OCI-LY1 (cell line): ENCODE results near the gene OR2T8.

Experiments used
- H2AFZ ChIP-seq: fragments of 200-600 bp; sonication (generic), shearing (Covaris generic); 2 replicates; pipeline ENCODE4 v1.6.0; 2014; ENCODE audit warnings: antibody characterized with exemption, mild to moderate bottlenecking, low read length
- H3F3A ChIP-seq: fragments of 200-600 bp; sonication (generic), shearing (Covaris generic); 2 replicates; pipeline ENCODE4 v1.6.0; 2014; ENCODE audit warnings: mild to moderate bottlenecking, antibody characterized with exemption, low read length, moderate library complexity; ENCODE audit not compliant: insufficient read depth
- H3K27ac ChIP-seq: fragments of 200-600 bp; sonication (generic); 2 replicates; pipeline ENCODE4 v1.5.1; 2014; ENCODE audit warnings: low read length, mixed run types, mild to moderate bottlenecking, low read depth; ENCODE audit not compliant: poor library complexity, severe bottlenecking
- H3K27me3 ChIP-seq: fragments of 200-600 bp; sonication (generic); 2 replicates; pipeline ENCODE4 v1.6.0; 2014; ENCODE audit warnings: antibody characterized with exemption, mild to moderate bottlenecking, low read length, moderate library complexity; ENCODE audit not compliant: insufficient read depth
- H3K36me3 ChIP-seq: fragments of 200-600 bp; sonication (generic); 2 replicates; pipeline ENCODE4 v1.6.1; 2014; ENCODE audit warnings: mild to moderate bottlenecking, antibody characterized with exemption, low read length, moderate library complexity, mixed read lengths; ENCODE audit not compliant: insufficient read depth
- H3K4me1 ChIP-seq: fragments of 200-600 bp; sonication (generic); 2 replicates; pipeline ENCODE4 v1.5.1; 2014; ENCODE audit warnings: mild to moderate bottlenecking, low read length, moderate library complexity; ENCODE audit not compliant: insufficient read depth, severe bottlenecking
- H3K4me2 ChIP-seq: fragments of 200-600 bp; sonication (generic), shearing (Covaris generic); 2 replicates; pipeline ENCODE4 v1.6.1; 2014; ENCODE audit warnings: low read length
- H3K4me3 ChIP-seq: fragments of 200-600 bp; sonication (generic); 2 replicates; pipeline ENCODE4 v1.5.1; 2014; ENCODE audit warnings: low read length, low read depth, mild to moderate bottlenecking, mixed read lengths; ENCODE audit not compliant: poor library complexity, severe bottlenecking
- H3K79me2 ChIP-seq: fragments of 200-600 bp; shearing (Covaris generic); 2 replicates; pipeline ENCODE4 v1.6.1; 2016; ENCODE audit warnings: mixed run types, low read length, mixed read lengths; ENCODE audit not compliant: insufficient read depth
- H3K9ac ChIP-seq: fragments of 200-600 bp; sonication (generic), shearing (Covaris generic); 2 replicates; pipeline ENCODE4 v1.6.1; 2014; ENCODE audit warnings: mild to moderate bottlenecking, low read length, mixed read lengths
- H3K9me2 ChIP-seq: fragments of 200-600 bp; sonication (generic), shearing (Covaris generic); 2 replicates; pipeline ENCODE4 v1.6.1; 2014; ENCODE audit warnings: low read depth, mild to moderate bottlenecking, low read length, mixed read lengths
- H3K9me3 ChIP-seq: fragments of 200-600 bp; shearing (Covaris generic); 2 replicates; pipeline ENCODE4 v1.6.1; 2014; ENCODE audit warnings: low read length, mixed read lengths
- H4K20me1 ChIP-seq: fragments of 200-600 bp; sonication (generic), shearing (Covaris generic); 2 replicates; pipeline ENCODE4 v1.6.0; 2016; ENCODE audit warnings: mild to moderate bottlenecking, low read length; ENCODE audit not compliant: insufficient read depth
- CTCF ChIP-seq: fragments of 200-600 bp; sonication (generic), shearing (Covaris generic); IDR thresholded peaks from 2 replicates; pipeline ENCODE4 v1.5.1; 2017; ENCODE audit warnings: mild to moderate bottlenecking, antibody characterized with exemption, low read length, moderate library complexity, mixed read lengths
- EZH2 ChIP-seq: fragments of 200-600 bp; sonication (generic), shearing (Covaris generic); IDR thresholded peaks from 2 replicates; pipeline ENCODE4 v1.8.0; 2017; ENCODE audit warnings: borderline replicate concordance, mixed run types, mild to moderate bottlenecking, antibody characterized with exemption, low read length, moderate library complexity, mixed read lengths

OR2T8 gene

GRCh38 chr1:247895163-247895637 is 24.9 kb upstream of the OR2T8 start, which contains the start of gene OR2W3:
TSS of gene OR2W3 (plus strand) at chr1:247895587. CDS start at chr1:247895587, 0 bp downstream.
- Histone ChIP-seq H3K27ac (no peak within 1 kb of the TSS), H3K79me2 (no peaks in the 10 kb centered on the region), H3K4me1 (no peaks in the 10 kb centered on the region), H3K9me3 (no peaks in the 10 kb centered on the region), H4K20me1 (no peaks in the 10 kb centered on the region), H3K27me3 (no peaks in the 10 kb centered on the region), H3F3A (no peaks in the 10 kb centered on the region), H2AFZ (no peak within 1 kb of the TSS), H3K4me2 (no peak within 1 kb of the TSS), H3K36me3 (no peaks in the 10 kb centered on the region), H3K9ac (no peak within 1 kb of the TSS), H3K4me3 (no peak within 1 kb of the TSS), H3K9me2 (no peaks in the 10 kb centered on the region)
- no peak for TF ChIP-seq CTCF
- no peak for TF ChIP-seq EZH2

- Histone ChIP-seq H3K27me3 (no peaks in the 10 kb centered on the region), H3K79me2 (no peaks in the 10 kb centered on the region), H3K27ac (no peak overlapping the region), H3K4me3 (no peak overlapping the region), H3F3A (no peaks in the 10 kb centered on the region), H4K20me1 (no peaks in the 10 kb centered on the region), H2AFZ (no peak overlapping the region), H3K36me3 (no peaks in the 10 kb centered on the region), H3K9me2 (no peaks in the 10 kb centered on the region), H3K4me1 (no peaks in the 10 kb centered on the region), H3K4me2 (no peak overlapping the region), H3K9ac (no peak overlapping the region), H3K9me3 (no peaks in the 10 kb centered on the region)
- TF ChIP-seq EZH2, result no peak
- TF ChIP-seq CTCF, result no peak
Observed at GRCh38 chr1:247895976-247896375, 24.1 kb upstream of the OR2T8 start.

- no peaks in the 10 kb centered on the region for H3K9me3 ChIP-seq
- no peak overlapping the region for H3K4me2 ChIP-seq
- H3K9me2 ChIP-seq, result no peaks in the 10 kb centered on the region
- TF ChIP-seq CTCF, result no peak
- no peak for TF ChIP-seq EZH2
- no peak overlapping the region for H3K9ac ChIP-seq
- H3K79me2 ChIP-seq, result no peaks in the 10 kb centered on the region
- no peaks in the 10 kb centered on the region for H4K20me1 ChIP-seq
- no peak overlapping the region for H2AFZ ChIP-seq
- no peak overlapping the region for H3K4me3 ChIP-seq
- no peak overlapping the region for H3K27ac ChIP-seq
- no peaks in the 10 kb centered on the region for H3K27me3 ChIP-seq
- no peaks in the 10 kb centered on the region for H3K36me3 ChIP-seq
- H3F3A ChIP-seq, result no peaks in the 10 kb centered on the region
- H3K4me1 ChIP-seq, result no peaks in the 10 kb centered on the region
Observed at GRCh38 chr1:247904122-247904521, 15.9 kb upstream of the OR2T8 start.
